K562 (cell line): ENCODE measurements around the gene DNAJB12. TPM values are rescaled to one million over a fixed set of nuclear protein-coding genes. Genes with fewer than 3 reads are reported as not detected.

ENCODE experiments used
- ATAC-seq: fragments of 200-7000 bp; cut with Tn5 transposase; 3 replicates; pipeline ENCODE4 v1.9.1; 2020; ENCODE audit warnings: moderate library complexity
- BruUV-seq: library from RNA; stranded (reverse); fragments of 400-500 nt; replicated peaks from 2 replicates; lab custom pipeline; 2021; lab: Mats Ljungman, UMichigan
- CTCF ChIA-PET: fragments of 300-600 bp; formaldehyde crosslinking; extraction: SDS; loops from one replicate; lab custom pipeline; 2021; ENCODE audit warnings: low intra/inter-chr PET ratio; lab: Yijun Ruan, JAX
- POLR2A ChIA-PET: fragments of 300-600, 350-650 bp; sonication (Branson Sonifier 250); formaldehyde crosslinking; extraction: SDS; loops from one replicate; lab custom pipeline; 2021; ENCODE audit warnings: antibody characterized with exemption, inconsistent platforms; lab: Yijun Ruan, JAX
- DNase-seq, 4 experiments: peaks; one replicate each; pipeline versions ENCODE4 v3.0.0 to v3.0.0-alpha.2; 2011 to 2018; ENCODE audit warnings: low spot score in 3 of 4, mixed read lengths in 3 of 4; ENCODE audit errors: extremely low read depth in 1 of 4
- FAIRE-seq: peaks from 2 replicates; lab custom pipeline; 2011; peaks lifted over from hg19 to GRCh38; lab: Jason Lieb, UNC
- H2AFZ ChIP-seq: 2 replicates; pipeline ENCODE4 v1.6.0; 2011; ENCODE audit warnings: low read depth, low read length, control low read depth, inconsistent platforms
- H3K27ac ChIP-seq: fragments of 200-600 bp; 3 replicates; pipeline ENCODE4 v1.8.0; 2011; ENCODE audit warnings: low read depth, mild to moderate bottlenecking, control low read depth, inconsistent platforms, low read length, moderate library complexity, mixed read lengths; ENCODE audit errors: extremely low read depth
- H3K27me3 ChIP-seq, 2 experiments: fragments of 300-600 bp in 1 of 2; 2 replicates in 1 of 2; 3 replicates in 1 of 2; pipeline versions ENCODE4 v1.6.0 to v1.8.0; 2011; ENCODE audit warnings: inconsistent platforms in 2 of 2, low read length in 2 of 2, mild to moderate bottlenecking in 1 of 2, mixed read lengths in 1 of 2, moderate library complexity in 1 of 2; ENCODE audit not compliant: control insufficient read depth in 2 of 2, insufficient read depth in 2 of 2
- H3K36me3 ChIP-seq: fragments of 300-600 bp; 3 replicates; pipeline ENCODE4 v1.8.0; 2011; ENCODE audit warnings: mild to moderate bottlenecking, low read length, inconsistent platforms; ENCODE audit not compliant: control insufficient read depth, insufficient read depth
- H3K4me1 ChIP-seq, 2 experiments: fragments of 200-600 bp in 1 of 2; replicated peaks in 1 of 2; 2 replicates in 1 of 2; 3 replicates in 1 of 2; pipeline versions ENCODE4 v1.5.1 to v1.8.0; 2011; ENCODE audit warnings: inconsistent platforms in 2 of 2, low read length in 2 of 2, mild to moderate bottlenecking in 1 of 2, mixed read lengths in 1 of 2, moderate library complexity in 1 of 2; ENCODE audit not compliant: control insufficient read depth in 2 of 2, insufficient read depth in 2 of 2
- H3K4me2 ChIP-seq: 2 replicates; pipeline ENCODE4 v1.6.1; 2011; ENCODE audit warnings: low read length, control low read depth, inconsistent platforms, mixed read lengths; ENCODE audit not compliant: insufficient read depth
- H3K4me3 ChIP-seq: fragments of 200-600 bp; sonication (generic), shearing (Covaris generic); 2 replicates; pipeline ENCODE4 v1.5.1; 2016; ENCODE audit warnings: control low read depth, inconsistent platforms
- H3K79me2 ChIP-seq: fragments of 200-600 bp; 3 replicates; pipeline ENCODE4 v1.8.0; 2011; ENCODE audit warnings: low read length, inconsistent platforms; ENCODE audit not compliant: control insufficient read depth, insufficient read depth
- H3K9ac ChIP-seq, 2 experiments: 2 replicates each; pipeline versions ENCODE4 v1.6.0 to v1.6.1; 2011; ENCODE audit warnings: low read depth in 2 of 2, low read length in 2 of 2, control low read depth in 1 of 2, inconsistent platforms in 1 of 2, mild to moderate bottlenecking in 1 of 2, mixed read lengths in 1 of 2; ENCODE audit not compliant: insufficient read depth in 1 of 2
- H3K9me1 ChIP-seq: one replicate; pipeline ENCODE4 v1.6.0; 2011; ENCODE audit warnings: inconsistent platforms, mild to moderate bottlenecking, low read length, moderate library complexity; ENCODE audit not compliant: control insufficient read depth, insufficient read depth
- H3K9me3 ChIP-seq: replicated peaks from 2 replicates; pipeline ENCODE4 v1.5.1; 2011; ENCODE audit warnings: low read depth, low read length, inconsistent platforms; ENCODE audit not compliant: control insufficient read depth, insufficient read depth
- H4K20me1 ChIP-seq: replicated peaks from 2 replicates; pipeline ENCODE4 v1.6.1; 2011; ENCODE audit warnings: low read length, inconsistent platforms, mixed read lengths; ENCODE audit not compliant: control insufficient read depth, insufficient read depth
- FOXK1 ChIP-seq: sonication (generic); formaldehyde crosslinking; IDR thresholded peaks from 2 replicates; pipeline ENCODE4 v1.8.0; 2022; ENCODE audit warnings: missing genetic modification reagents, mild to moderate bottlenecking, borderline replicate concordance
- KDM1A ChIP-seq, 2 experiments: fragments of 450-650 bp; IDR thresholded peaks; 2 replicates each; pipeline ENCODE4 v1.6.1; 2016; ENCODE audit warnings: mild to moderate bottlenecking in 2 of 2
- MCM3 ChIP-seq: fragments of 450-650 bp; IDR thresholded peaks from 2 replicates; pipeline ENCODE4 v1.6.1; 2016
- NFIX ChIP-seq: fragments of 250-450 bp; sonication (Bioruptor Pico); IDR thresholded peaks from 2 replicates; pipeline ENCODE4 v1.4.0; 2020; ENCODE audit warnings: low read depth, mild to moderate bottlenecking, moderate library complexity
- NFYB ChIP-seq: IDR thresholded peaks from 2 replicates; pipeline ENCODE4 v1.6.1; 2011; ENCODE audit warnings: mild to moderate bottlenecking, moderate library complexity; ENCODE audit not compliant: insufficient read length; ENCODE audit errors: extremely low read depth
- ZNF644 ChIP-seq: fragments of 200-800 bp; sonication (Bioruptor generic); IDR thresholded peaks from 2 replicates; pipeline ENCODE4 v1.6.1; 2016; ENCODE audit warnings: low read depth, missing genetic modification characterization, missing compliant biosample characterization
- in situ Hi-C: fragments of 300-500 bp; cut with MboI; formaldehyde crosslinking; loops from 4 replicates; pipeline ENCODE4 v1.15.0; 2018; ENCODE audit warnings: inconsistent platforms, mixed read lengths
- intact Hi-C: fragments of 100-400 bp; cut with micrococcal nuclease; formaldehyde crosslinking; loops from 2 replicates; pipeline ENCODE4 v1.14.2; 2022
- polyA plus RNA-seq, 8 experiments: library from polyadenylated mRNA; depleted of rRNA in 4 of 8; stranded (reverse) in 5 of 8; unstranded in 3 of 8; fragments of >200 nt; fragmentation: Nextera tagmentation in 2 of 8; fragmentation: Illumina TruSeq in 1 of 8; extraction: Ambion mirVana in 2 of 8; extraction: Trizol in 1 of 8; gene quantifications; 2 replicates each; pipeline versions ENCODE4 v1.2.1 to v1.2.3, GENCODE V29; 2011 to 2014; ENCODE audit warnings: inconsistent platforms in 1 of 8, missing spikeins in 1 of 8
- total RNA-seq, 7 experiments: library from RNA; depleted of rRNA in 6 of 7; stranded (reverse); fragments of >200 nt in 6 of 7; fragmentation: Illumina TruSeq in 2 of 7; extraction: Trizol in 2 of 7; gene quantifications; 2 replicates each; pipeline versions ENCODE4 v1.2.1 to v1.2.3, GENCODE V29; 2011 to 2021; ENCODE audit warnings: low replicate concordance in 1 of 7
- TF ChIP-seq, protein P1 (sequence below): sonication (generic); formaldehyde crosslinking; IDR thresholded peaks from 2 replicates; pipeline ENCODE4 v1.8.1; 2023; ENCODE audit warnings: mild to moderate bottlenecking, missing genetic modification reagents
- TF ChIP-seq, protein P2 (sequence below), 2 experiments: IDR thresholded peaks in 1 of 2; conservative IDR thresholded peaks in 1 of 2; 2 replicates each; pipeline ENCODE4 v1.6.1; 2016; ENCODE audit warnings: low read depth in 2 of 2, mild to moderate bottlenecking in 1 of 2, missing compliant biosample characterization in 1 of 2, missing genetic modification characterization in 1 of 2, moderate library complexity in 1 of 2
- TF ChIP-seq, protein P3 (sequence below): sonication (generic); formaldehyde crosslinking; IDR thresholded peaks from 2 replicates; pipeline ENCODE4 v1.8.0; 2022; ENCODE audit warnings: mild to moderate bottlenecking, missing genetic modification reagents
- TF ChIP-seq, protein P4 (sequence below): fragments of 450-650 bp; formaldehyde crosslinking; IDR thresholded peaks from 2 replicates; pipeline ENCODE4 v1.4.0; 2022; ENCODE audit warnings: missing genetic modification characterization
- TF ChIP-seq, protein P5 (sequence below): fragments of 200-800 bp; sonication (Bioruptor generic); IDR thresholded peaks from 2 replicates; pipeline ENCODE4 v1.6.1; 2017; ENCODE audit warnings: missing genetic modification characterization, missing compliant biosample characterization
- TF ChIP-seq, protein P6 (sequence below), 2 experiments: fragments of 450-650 bp in 1 of 2; sonication (generic) in 1 of 2; formaldehyde crosslinking; conservative IDR thresholded peaks; 2 replicates each; pipeline versions ENCODE4 v1.4.0 to v1.8.1; 2020 to 2022; ENCODE audit warnings: mild to moderate bottlenecking in 1 of 2, missing genetic modification reagents in 1 of 2

The DNAJB12 gene
- total and polyA plus RNA-seq, 9 of the 15 experiments (the other 6 are each of a cell fraction or from before 2014, with no cell fraction given), result 3.5 to 31.5 (median 20.3) TPM

DNA sequence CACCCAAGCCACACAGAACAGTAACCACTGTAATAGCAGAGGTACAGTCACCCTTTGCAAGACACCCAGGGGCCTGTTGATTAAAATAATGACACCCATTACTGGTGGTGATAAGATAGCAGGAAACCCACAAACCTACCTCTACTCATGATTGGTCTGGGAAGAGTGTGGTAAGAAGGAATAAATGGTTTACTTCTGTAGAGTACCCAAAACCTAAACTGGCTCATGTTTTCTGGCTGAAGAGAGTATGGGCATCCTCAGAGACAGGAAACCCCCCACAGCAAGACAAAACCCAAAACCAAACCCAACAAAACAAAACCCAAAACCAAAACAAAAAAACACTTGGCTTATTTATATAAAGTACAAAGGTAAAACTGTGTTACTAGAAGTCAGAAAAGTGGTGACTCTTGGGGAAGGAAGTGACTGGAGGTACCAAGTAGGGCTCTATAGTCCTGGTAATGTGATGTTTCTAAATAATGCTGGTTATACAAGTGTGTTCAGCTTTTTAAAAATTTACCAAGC, 15.5 kb upstream of the DNAJB12 start:
- H3K9me1 ChIP-seq, result no peaks in the 10 kb centered on the region
- H3K9me3 ChIP-seq, result no peaks in the 10 kb centered on the region
- H3K4me1 ChIP-seq, result no peaks in the 10 kb centered on the region; a peak in 2 of 5 replicates
- no peak overlapping the region for H3K4me3 ChIP-seq
- no peak overlapping the region for H3K27ac ChIP-seq
- no peak overlapping the region for H3K4me2 ChIP-seq
- ATAC-seq, result no peak
- H3K79me2 ChIP-seq, result no peaks in the 10 kb centered on the region
- ChIA-PET POLR2A (no interaction called here), CTCF (no interaction called here)
- no peaks in the 10 kb centered on the region for H3K27me3 ChIP-seq
- no peaks in the 10 kb centered on the region for H4K20me1 ChIP-seq
- H3K36me3 ChIP-seq, result peaks cover 24% of the 10 kb centered on the region; the same call in 2 of the 3 replicates
- intact Hi-C loops, result no loop called here
- no peak overlapping the region for H3K9ac ChIP-seq
- in situ Hi-C loops, result no loop called here
- FAIRE-seq, result no peak
- no TSS peak for BruUV-seq
- no peak overlapping the region for H2AFZ ChIP-seq
- TF ChIP-seq, protein P1, sequence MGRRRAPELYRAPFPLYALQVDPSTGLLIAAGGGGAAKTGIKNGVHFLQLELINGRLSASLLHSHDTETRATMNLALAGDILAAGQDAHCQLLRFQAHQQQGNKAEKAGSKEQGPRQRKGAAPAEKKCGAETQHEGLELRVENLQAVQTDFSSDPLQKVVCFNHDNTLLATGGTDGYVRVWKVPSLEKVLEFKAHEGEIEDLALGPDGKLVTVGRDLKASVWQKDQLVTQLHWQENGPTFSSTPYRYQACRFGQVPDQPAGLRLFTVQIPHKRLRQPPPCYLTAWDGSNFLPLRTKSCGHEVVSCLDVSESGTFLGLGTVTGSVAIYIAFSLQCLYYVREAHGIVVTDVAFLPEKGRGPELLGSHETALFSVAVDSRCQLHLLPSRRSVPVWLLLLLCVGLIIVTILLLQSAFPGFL, result no peak
- TF ChIP-seq ZNF644, result no peak
- TF ChIP-seq, protein P2, sequence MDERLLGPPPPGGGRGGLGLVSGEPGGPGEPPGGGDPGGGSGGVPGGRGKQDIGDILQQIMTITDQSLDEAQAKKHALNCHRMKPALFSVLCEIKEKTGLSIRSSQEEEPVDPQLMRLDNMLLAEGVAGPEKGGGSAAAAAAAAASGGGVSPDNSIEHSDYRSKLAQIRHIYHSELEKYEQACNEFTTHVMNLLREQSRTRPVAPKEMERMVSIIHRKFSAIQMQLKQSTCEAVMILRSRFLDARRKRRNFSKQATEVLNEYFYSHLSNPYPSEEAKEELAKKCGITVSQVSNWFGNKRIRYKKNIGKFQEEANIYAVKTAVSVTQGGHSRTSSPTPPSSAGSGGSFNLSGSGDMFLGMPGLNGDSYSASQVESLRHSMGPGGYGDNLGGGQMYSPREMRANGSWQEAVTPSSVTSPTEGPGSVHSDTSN (CRISPR knock-in tag; IDR thresholded peaks at IDR 0.05; ENCODE audit: low read depth), result no peak
- TF ChIP-seq, protein P2 (tag; conservative IDR thresholded peaks at IDR 0.05; ENCODE audit: low read depth), result no peak
- TF ChIP-seq, protein P3, sequence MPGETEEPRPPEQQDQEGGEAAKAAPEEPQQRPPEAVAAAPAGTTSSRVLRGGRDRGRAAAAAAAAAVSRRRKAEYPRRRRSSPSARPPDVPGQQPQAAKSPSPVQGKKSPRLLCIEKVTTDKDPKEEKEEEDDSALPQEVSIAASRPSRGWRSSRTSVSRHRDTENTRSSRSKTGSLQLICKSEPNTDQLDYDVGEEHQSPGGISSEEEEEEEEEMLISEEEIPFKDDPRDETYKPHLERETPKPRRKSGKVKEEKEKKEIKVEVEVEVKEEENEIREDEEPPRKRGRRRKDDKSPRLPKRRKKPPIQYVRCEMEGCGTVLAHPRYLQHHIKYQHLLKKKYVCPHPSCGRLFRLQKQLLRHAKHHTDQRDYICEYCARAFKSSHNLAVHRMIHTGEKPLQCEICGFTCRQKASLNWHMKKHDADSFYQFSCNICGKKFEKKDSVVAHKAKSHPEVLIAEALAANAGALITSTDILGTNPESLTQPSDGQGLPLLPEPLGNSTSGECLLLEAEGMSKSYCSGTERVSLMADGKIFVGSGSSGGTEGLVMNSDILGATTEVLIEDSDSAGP (CRISPR knock-in tag), result no peak
- TF ChIP-seq, protein P4, sequence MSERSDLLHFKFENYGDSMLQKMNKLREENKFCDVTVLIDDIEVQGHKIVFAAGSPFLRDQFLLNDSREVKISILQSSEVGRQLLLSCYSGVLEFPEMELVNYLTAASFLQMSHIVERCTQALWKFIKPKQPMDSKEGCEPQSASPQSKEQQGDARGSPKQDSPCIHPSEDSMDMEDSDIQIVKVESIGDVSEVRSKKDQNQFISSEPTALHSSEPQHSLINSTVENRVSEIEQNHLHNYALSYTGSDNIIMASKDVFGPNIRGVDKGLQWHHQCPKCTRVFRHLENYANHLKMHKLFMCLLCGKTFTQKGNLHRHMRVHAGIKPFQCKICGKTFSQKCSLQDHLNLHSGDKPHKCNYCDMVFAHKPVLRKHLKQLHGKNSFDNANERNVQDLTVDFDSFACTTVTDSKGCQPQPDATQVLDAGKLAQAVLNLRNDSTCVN (CRISPR knock-in tag), result no peak
- no peak for TF ChIP-seq FOXK1
- TF ChIP-seq MCM3, result no peak
- TF ChIP-seq, protein P5, sequence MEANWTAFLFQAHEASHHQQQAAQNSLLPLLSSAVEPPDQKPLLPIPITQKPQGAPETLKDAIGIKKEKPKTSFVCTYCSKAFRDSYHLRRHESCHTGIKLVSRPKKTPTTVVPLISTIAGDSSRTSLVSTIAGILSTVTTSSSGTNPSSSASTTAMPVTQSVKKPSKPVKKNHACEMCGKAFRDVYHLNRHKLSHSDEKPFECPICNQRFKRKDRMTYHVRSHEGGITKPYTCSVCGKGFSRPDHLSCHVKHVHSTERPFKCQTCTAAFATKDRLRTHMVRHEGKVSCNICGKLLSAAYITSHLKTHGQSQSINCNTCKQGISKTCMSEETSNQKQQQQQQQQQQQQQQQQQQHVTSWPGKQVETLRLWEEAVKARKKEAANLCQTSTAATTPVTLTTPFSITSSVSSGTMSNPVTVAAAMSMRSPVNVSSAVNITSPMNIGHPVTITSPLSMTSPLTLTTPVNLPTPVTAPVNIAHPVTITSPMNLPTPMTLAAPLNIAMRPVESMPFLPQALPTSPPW (CRISPR knock-in tag), result no peak
- no peak for TF ChIP-seq NFIX (CRISPR knock-in tag)
- TF ChIP-seq KDM1A (IDR thresholded peaks at IDR 0.05), result no peak
- TF ChIP-seq, protein P6, sequence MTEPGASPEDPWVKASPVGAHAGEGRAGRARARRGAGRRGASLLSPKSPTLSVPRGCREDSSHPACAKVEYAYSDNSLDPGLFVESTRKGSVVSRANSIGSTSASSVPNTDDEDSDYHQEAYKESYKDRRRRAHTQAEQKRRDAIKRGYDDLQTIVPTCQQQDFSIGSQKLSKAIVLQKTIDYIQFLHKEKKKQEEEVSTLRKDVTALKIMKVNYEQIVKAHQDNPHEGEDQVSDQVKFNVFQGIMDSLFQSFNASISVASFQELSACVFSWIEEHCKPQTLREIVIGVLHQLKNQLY (CRISPR knock-in tag; conservative IDR thresholded peaks at IDR 0.05), result no peak
- no peak for TF ChIP-seq NFYB
- DNase-seq, result no peak
